ENCODE data around the gene HEATR9. TPM values are rescaled to one million over a fixed set of nuclear protein-coding genes. Genes with fewer than 3 reads are reported as not detected.
A peak's percentile ranks its signal among the peaks of the same experiment; 100 is the strongest.

Gene HEATR9
- polyA plus RNA-seq, 1 donor = 0.03 TPM

DNA sequence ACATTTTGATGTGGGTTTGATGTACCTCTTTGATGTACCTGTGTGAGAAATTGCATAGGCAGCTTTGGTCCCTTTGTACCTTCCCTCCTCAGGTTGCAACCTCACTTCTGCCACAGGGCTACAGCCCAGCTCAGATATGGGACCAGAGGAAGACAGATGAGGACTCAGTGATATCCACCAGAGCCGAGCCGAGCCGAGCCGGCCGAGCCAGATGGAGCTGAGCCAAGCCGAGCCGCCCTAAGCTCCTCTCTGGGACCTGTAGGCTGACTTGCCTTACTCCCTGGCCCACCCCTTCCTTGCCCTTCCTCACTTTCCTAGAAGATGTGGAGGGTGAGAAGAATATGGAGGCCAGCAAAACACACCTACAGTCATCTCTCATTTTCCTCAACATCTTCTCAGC, 3.8 kb downstream of the HEATR9 start:
- H3K9me3 ChIP-seq (ENCODE audit: control insufficient read depth, low read depth, low read length) = peaks cover 2% of the 10 kb centered on the region
- no peak overlapping the region for H3K4me3 ChIP-seq (ENCODE audit: low read length)
- no CpG with 5 or more reads among the region's 7 CpGs for WGBS (ENCODE audit: insufficient coverage, low lambda C conversion rate)
- no peaks in the 10 kb centered on the region for H3K36me3 ChIP-seq (ENCODE audit: control insufficient read depth, insufficient read depth, low read length)
- no peak overlapping the region for H3K27ac ChIP-seq (ENCODE audit: low read length)
- H3K27me3 ChIP-seq (ENCODE audit: control insufficient read depth, insufficient read depth, low read length) = no peaks in the 10 kb centered on the region
- H3K4me1 ChIP-seq (ENCODE audit: control insufficient read depth, insufficient read depth, low read length) = peaks cover 6% of the 10 kb centered on the region
- DNase-seq = no peak

DNA sequence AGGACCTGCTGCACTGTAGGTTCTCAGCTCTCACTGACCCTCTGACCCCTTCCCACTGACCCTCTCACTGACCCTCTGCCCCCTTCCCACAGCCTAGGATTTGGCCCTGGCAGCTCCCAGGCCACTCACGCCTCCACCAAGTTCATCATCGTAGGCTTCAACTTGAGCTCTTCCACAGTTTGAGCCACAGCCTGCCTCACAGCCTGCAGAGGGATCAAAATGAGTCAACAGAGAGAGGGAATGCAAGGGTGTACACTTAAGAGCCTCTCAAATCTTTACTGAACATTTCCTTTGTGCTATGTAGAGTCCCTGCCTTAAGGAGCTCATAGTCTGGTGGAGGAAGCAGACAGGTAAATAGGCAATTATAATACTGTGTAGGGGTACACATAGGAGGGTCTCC, 12.1 kb downstream of the HEATR9 start:
- H3K27ac ChIP-seq (ENCODE audit: low read length) = no peak overlapping the region
- WGBS (ENCODE audit: insufficient coverage, low lambda C conversion rate) = no CpG with 5 or more reads among the region's 2 CpGs

DNA sequence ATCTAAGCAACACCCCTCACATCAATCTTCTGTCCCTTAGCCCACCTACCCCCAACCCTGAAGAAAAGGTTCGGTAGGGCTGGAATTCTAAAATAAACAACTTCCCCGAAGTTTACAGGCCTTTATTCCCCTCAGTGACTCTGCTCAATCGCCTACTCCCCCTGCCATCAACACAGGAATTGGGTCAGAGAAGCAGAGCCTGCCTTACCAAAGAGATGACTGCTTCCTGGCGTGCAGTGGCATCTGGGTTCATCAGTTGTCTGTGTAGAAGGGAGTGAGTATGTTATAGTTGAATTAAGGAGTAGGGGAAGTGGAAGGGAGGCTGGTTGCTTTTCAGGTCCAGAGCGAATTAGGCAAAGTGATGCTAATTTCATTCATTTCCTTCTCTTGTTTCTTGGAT, 12.7 kb downstream of the HEATR9 start:
- Histone ChIP-seq H3K4me1 (ENCODE audit: control insufficient read depth, insufficient read depth, low read length) (no peaks in the 10 kb centered on the region), H3K27me3 (ENCODE audit: control insufficient read depth, insufficient read depth, low read length) (no peaks in the 10 kb centered on the region), H3K9me3 (ENCODE audit: control insufficient read depth, low read depth, low read length) (no peaks in the 10 kb centered on the region), H3K4me3 (ENCODE audit: low read length) (no peak overlapping the region), H3K27ac (ENCODE audit: low read length) (no peak overlapping the region), H3K36me3 (ENCODE audit: control insufficient read depth, insufficient read depth, low read length) (peaks cover 5% of the 10 kb centered on the region)
- DNase-seq = no peak
- 80% methylated on average over 1 of the region's 5 CpGs for WGBS (ENCODE audit: insufficient coverage, low lambda C conversion rate)

More for the DNA sequence above, 12.1 kb downstream of the HEATR9 start:
- H3K4me3 ChIP-seq (ENCODE audit: low read length) = no peak overlapping the region
- peaks cover 5% of the 10 kb centered on the region for H3K36me3 ChIP-seq (ENCODE audit: control insufficient read depth, insufficient read depth, low read length)
- no peaks in the 10 kb centered on the region for H3K4me1 ChIP-seq (ENCODE audit: control insufficient read depth, insufficient read depth, low read length)
- no peaks in the 10 kb centered on the region for H3K27me3 ChIP-seq (ENCODE audit: control insufficient read depth, insufficient read depth, low read length)
- H3K9me3 ChIP-seq (ENCODE audit: control insufficient read depth, low read depth, low read length) = no peaks in the 10 kb centered on the region
- DNase-seq = no peak

DNA sequence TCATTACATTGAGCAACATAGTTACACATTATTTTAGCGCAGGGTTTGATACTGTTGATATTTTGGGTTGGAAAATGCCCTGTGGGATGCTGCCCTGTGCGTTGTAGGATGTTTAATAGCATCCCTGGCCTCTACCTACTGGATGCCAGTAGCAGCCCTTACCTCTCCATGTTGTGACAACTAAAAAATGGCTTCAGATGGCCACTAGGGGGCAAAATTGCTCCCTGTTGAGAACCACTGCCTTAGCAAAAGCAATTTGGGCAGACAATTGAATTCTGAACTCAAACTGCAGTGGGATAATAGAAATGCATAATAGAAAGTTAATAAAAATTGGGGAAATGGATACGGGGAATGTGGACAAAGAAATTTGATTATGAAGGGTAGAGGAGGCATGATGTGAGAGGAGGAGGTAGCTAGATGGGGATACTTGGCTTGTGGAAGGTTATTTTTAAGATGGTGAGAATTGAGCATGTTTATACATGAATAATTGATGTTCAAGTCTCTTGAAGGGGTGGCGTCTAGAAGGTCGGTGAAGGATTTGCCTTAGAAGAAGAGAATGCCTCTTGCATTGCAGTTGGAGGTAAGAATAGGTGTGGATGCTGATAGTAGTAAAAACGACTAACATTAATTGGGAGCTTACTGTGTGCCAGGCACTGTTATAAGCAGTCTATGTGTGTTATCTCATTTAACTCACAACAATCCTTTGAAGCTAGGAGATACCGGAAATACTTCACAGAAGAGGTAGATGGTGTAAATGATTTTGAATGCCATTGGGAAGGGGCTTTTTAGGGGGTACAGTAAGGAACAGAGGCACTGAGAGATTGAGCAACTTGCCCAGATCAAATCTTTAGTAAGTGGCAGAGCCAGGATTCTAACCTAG, 19.0 kb downstream of the HEATR9 start:
- H3K9me3 ChIP-seq (ENCODE audit: control insufficient read depth, low read depth, low read length) = peaks cover under 1% of the 10 kb centered on the region
- DNase-seq = peak; percentile 37 to 59
- no peak overlapping the region for H3K4me3 ChIP-seq (ENCODE audit: low read length)
- 89% methylated on average over 1 of the region's 7 CpGs for WGBS (ENCODE audit: insufficient coverage, low lambda C conversion rate)
- no peaks in the 10 kb centered on the region for H3K27me3 ChIP-seq (ENCODE audit: control insufficient read depth, insufficient read depth, low read length)
- peaks cover 36% of the 10 kb centered on the region for H3K36me3 ChIP-seq (ENCODE audit: control insufficient read depth, insufficient read depth, low read length)
- no peak overlapping the region for H3K27ac ChIP-seq (ENCODE audit: low read length)
- H3K4me1 ChIP-seq (ENCODE audit: control insufficient read depth, insufficient read depth, low read length) = peaks cover 6% of the 10 kb centered on the region

DNA sequence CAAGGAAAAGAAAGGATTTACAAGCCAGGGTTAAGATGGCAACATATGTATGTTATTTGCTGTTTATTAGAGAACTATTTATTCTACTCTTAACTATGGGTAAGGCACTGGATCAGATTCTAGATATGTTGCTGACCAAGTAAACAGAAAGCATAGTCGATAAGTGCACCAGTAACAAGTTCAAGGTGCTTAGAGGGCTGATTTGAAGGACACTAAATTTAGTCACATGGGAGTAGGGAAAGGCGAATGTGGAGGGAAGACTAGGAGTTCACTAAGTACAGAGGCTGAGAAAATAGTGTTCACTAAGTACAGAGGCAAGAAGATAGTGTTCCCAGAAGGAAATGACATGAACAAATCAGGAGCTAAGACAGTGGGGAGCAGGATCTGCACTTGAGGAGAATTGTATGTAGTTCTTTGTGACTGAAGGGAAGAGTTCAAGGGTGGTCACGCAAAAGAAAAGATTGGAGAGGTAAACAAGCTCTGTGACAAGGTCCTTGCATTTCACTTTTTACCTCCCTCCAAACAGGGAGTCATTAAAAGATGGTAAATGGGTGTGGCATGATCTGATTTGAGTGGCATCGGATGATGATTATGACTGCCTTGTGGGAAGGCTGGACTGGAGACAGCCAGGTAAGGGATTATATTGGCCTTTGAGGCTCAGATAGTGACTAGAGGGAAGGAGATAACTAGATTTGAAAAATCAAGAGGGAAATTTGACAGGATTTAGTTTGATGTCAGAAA, 20.9 kb downstream of the HEATR9 start:
- DNase-seq = peak; percentile 26 to 58
- Histone ChIP-seq H3K9me3 (ENCODE audit: control insufficient read depth, low read depth, low read length) (peaks cover 2% of the 10 kb centered on the region), H3K27me3 (ENCODE audit: control insufficient read depth, insufficient read depth, low read length) (no peaks in the 10 kb centered on the region), H3K4me1 (ENCODE audit: control insufficient read depth, insufficient read depth, low read length) (peaks cover 6% of the 10 kb centered on the region), H3K27ac (ENCODE audit: low read length) (peak overlapping the region; percentile 25), H3K4me3 (ENCODE audit: low read length) (no peak overlapping the region), H3K36me3 (ENCODE audit: control insufficient read depth, insufficient read depth, low read length) (peaks cover 54% of the 10 kb centered on the region)
- WGBS (ENCODE audit: insufficient coverage, low lambda C conversion rate) = 73% methylated on average over 2 of the region's 4 CpGs

DNA sequence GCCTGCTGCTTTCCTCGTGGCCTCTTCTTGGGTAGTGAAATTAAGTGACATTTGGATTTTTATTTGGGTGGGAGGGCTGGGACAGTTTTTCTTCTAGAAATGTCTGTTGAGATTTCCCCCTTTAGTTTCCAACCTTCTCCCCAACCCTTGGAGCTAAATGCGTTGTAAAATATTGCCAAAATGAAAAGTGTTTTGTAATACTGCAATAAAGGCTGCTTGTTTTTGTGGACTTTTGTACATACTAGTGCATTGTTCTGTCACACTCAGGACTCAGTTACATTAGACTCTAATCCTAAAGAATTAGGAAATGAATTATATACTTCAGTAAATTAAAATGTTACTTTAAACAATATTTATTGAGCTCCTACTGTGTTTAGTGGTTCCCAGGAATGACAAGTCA, 21.7 kb downstream of the HEATR9 start:
- DNase-seq = peak in 1 of 2 donors; percentile 6
- Histone ChIP-seq H3K9me3 (ENCODE audit: control insufficient read depth, low read depth, low read length) (peaks cover 2% of the 10 kb centered on the region), H3K27me3 (ENCODE audit: control insufficient read depth, insufficient read depth, low read length) (no peaks in the 10 kb centered on the region), H3K4me3 (ENCODE audit: low read length) (no peak overlapping the region), H3K27ac (ENCODE audit: low read length) (peak overlapping the region; percentile 25), H3K4me1 (ENCODE audit: control insufficient read depth, insufficient read depth, low read length) (peaks cover 6% of the 10 kb centered on the region), H3K36me3 (ENCODE audit: control insufficient read depth, insufficient read depth, low read length) (peaks cover 62% of the 10 kb centered on the region)
- WGBS (ENCODE audit: insufficient coverage, low lambda C conversion rate) = no CpG with 5 or more reads among the region's 2 CpGs

DNA sequence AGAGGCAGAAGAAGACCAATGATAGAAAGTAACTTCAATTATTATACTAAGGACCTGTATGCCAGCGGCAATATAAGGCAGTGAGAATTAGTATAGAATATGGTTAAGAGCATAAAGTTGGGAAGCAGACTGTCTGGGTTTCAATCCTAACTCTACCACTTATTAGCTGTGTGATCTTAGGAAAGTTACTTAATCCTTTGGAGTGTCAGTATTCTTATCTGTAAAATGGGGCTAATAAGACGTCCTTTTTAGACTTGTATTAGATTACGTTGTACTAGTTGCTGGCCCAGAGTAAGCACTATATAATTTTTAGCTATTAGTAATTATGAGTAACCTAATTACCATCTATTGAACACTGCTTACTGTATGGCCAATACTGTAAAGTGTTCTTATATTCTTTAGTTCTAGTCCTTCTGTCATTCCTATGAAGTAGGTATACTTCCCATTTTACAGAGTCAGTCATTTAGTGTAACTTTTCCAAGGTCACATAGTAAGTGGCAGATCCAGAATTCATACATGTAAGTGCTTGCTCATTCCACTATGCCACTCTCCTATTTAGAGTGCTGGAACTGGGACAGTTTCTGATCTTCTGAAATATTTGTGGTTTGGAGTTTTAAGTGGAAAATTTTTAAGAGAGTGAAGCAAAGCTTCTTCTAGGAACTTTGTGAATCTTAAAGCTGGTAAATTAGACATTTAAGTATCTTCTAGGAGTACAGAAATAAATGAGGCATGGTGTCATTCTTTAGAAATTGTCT, 22.5 kb downstream of the HEATR9 start:
- Histone ChIP-seq H3K4me3 (ENCODE audit: low read length) (no peak overlapping the region), H3K9me3 (ENCODE audit: control insufficient read depth, low read depth, low read length) (peaks cover 2% of the 10 kb centered on the region), H3K27ac (ENCODE audit: low read length) (no peak overlapping the region), H3K27me3 (ENCODE audit: control insufficient read depth, insufficient read depth, low read length) (no peaks in the 10 kb centered on the region), H3K4me1 (ENCODE audit: control insufficient read depth, insufficient read depth, low read length) (peaks cover 6% of the 10 kb centered on the region), H3K36me3 (ENCODE audit: control insufficient read depth, insufficient read depth, low read length) (peaks cover 70% of the 10 kb centered on the region)
- no peak for DNase-seq
- 100% methylated on average over 1 of the region's 3 CpGs for WGBS (ENCODE audit: insufficient coverage, low lambda C conversion rate)

DNA sequence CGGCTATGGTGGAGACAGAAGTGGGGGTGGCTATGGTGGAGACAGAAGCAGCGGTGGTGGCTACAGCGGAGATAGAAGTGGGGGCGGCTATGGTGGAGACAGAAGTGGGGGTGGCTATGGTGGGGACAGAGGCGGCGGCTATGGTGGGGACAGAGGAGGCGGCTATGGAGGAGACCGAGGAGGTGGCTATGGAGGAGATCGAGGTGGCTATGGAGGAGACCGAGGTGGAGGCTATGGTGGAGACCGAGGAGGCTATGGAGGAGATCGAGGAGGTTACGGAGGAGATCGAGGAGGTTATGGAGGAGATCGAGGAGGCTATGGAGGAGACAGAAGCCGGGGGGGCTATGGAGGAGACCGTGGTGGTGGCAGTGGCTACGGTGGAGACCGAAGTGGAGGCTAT, 24.1 kb downstream of the HEATR9 start:
- no peak for DNase-seq
- H3K36me3 ChIP-seq (ENCODE audit: control insufficient read depth, insufficient read depth, low read length) = peaks cover 73% of the 10 kb centered on the region
- 98% methylated on average over 6 of the region's 19 CpGs for WGBS (ENCODE audit: insufficient coverage, low lambda C conversion rate)
- H3K9me3 ChIP-seq (ENCODE audit: control insufficient read depth, low read depth, low read length) = peaks cover 2% of the 10 kb centered on the region
- no peak overlapping the region for H3K4me3 ChIP-seq (ENCODE audit: low read length)
- no peak overlapping the region for H3K27ac ChIP-seq (ENCODE audit: low read length)
- no peaks in the 10 kb centered on the region for H3K27me3 ChIP-seq (ENCODE audit: control insufficient read depth, insufficient read depth, low read length)
- peaks cover 6% of the 10 kb centered on the region for H3K4me1 ChIP-seq (ENCODE audit: control insufficient read depth, insufficient read depth, low read length)

DNA sequence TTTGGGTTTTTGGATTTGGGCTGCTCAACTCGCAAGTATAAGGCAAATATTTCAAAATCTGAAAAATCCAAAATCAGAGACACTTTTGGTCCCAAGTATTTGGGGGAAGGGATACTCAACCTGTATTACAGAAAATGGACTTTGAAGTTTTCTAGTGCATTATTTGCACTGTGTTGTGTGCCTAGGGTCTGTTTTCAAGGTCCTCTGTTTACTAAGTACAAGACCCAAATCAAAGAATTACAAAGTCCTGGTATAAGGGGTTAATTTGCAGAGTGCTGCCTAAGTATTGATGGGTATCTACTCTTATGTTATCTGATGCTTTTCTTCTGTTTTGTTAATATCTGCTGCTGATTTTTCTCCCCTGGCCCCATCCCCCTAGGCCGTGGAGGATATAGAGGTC, 25.0 kb downstream of the HEATR9 start:
- no CpG with 5 or more reads among the region's 2 CpGs for WGBS (ENCODE audit: insufficient coverage, low lambda C conversion rate)

DNA sequence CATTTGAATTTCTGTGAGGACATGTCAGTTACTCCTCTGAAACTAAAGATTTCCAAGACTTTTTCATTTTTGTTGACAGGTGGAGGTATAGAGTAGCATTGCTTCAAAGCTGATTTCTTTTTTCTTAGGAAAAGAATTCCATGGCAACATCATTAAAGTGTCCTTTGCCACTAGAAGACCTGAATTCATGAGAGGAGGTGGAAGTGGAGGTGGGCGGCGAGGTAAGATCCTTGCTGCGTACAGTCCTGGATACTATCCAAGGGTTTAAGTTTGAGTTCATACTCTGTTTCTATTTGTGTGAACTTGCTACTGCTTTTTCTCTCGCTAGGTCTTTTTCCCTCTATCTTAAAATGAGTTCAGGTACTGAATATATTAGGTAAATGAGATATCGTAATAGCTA, 26.5 kb downstream of the HEATR9 start:
- WGBS (ENCODE audit: insufficient coverage, low lambda C conversion rate) = 100% methylated on average over 1 of the region's 5 CpGs
- Histone ChIP-seq H3K36me3 (ENCODE audit: control insufficient read depth, insufficient read depth, low read length) (peaks cover 79% of the 10 kb centered on the region), H3K4me1 (ENCODE audit: control insufficient read depth, insufficient read depth, low read length) (no peaks in the 10 kb centered on the region), H3K27me3 (ENCODE audit: control insufficient read depth, insufficient read depth, low read length) (no peaks in the 10 kb centered on the region), H3K9me3 (ENCODE audit: control insufficient read depth, low read depth, low read length) (peaks cover 2% of the 10 kb centered on the region), H3K27ac (ENCODE audit: low read length) (no peak overlapping the region), H3K4me3 (ENCODE audit: low read length) (no peak overlapping the region)
- no peak for DNase-seq

More for the DNA sequence above, 25.0 kb downstream of the HEATR9 start:
- no peak for DNase-seq
- no peaks in the 10 kb centered on the region for H3K27me3 ChIP-seq (ENCODE audit: control insufficient read depth, insufficient read depth, low read length)
- H3K9me3 ChIP-seq (ENCODE audit: control insufficient read depth, low read depth, low read length) = peaks cover 2% of the 10 kb centered on the region
- H3K36me3 ChIP-seq (ENCODE audit: control insufficient read depth, insufficient read depth, low read length) = peaks cover 76% of the 10 kb centered on the region
- H3K27ac ChIP-seq (ENCODE audit: low read length) = no peak overlapping the region
- H3K4me3 ChIP-seq (ENCODE audit: low read length) = no peak overlapping the region
- peaks cover 6% of the 10 kb centered on the region for H3K4me1 ChIP-seq (ENCODE audit: control insufficient read depth, insufficient read depth, low read length)
